Stimulated activated CD8-positive, alpha-beta memory T cell treated with anti-CD3 and anti-CD28 coated beads, Interleukin-4, amount 100 ng/mL, for 48 hours (primary cell): ENCODE results near the gene ARMH4.

Experiments used
- DNase-seq: peaks from one replicate; pipeline ENCODE4 v3.0.0-alpha.2; 2020

The ARMH4 gene

GRCh38 chr14:58014778-58015177, 137.2 kb downstream of the ARMH4 start:
- no peak for DNase-seq

- no peak for DNase-seq
These were observed 149.4 kb downstream of the ARMH4 start for GRCh38 chr14:58002618-58003017.

GRCh38 chr14:57999979-58000378, 152.0 kb downstream of the ARMH4 start:
- DNase-seq: no peak

- no peak for DNase-seq
These were observed 152.5 kb downstream of the ARMH4 start for GRCh38 chr14:57999471-57999870.

GRCh38 chr14:57998766-57999165, 153.2 kb downstream of the ARMH4 start:
- DNase-seq: no peak

- no peak for DNase-seq
These were observed 160.7 kb downstream of the ARMH4 start for GRCh38 chr14:57991353-57991752.

- no peak for DNase-seq
These were observed 163.6 kb downstream of the ARMH4 start for GRCh38 chr14:57988445-57988844.

GRCh38 chr14:57987596-57988300, 164.3 kb downstream of the ARMH4 start:
- no peak for DNase-seq

- DNase-seq: no peak
These were observed 165.0 kb downstream of the ARMH4 start for GRCh38 chr14:57987051-57987450.

GRCh38 chr14:57982804-57983634, 169.0 kb downstream of the ARMH4 start:
- DNase-seq: no peak

GRCh38 chr14:57981817-57982560, 170.0 kb downstream of the ARMH4 start:
- DNase-seq: no peak

GRCh38 chr14:57979376-57980048, 172.5 kb downstream of the ARMH4 start:
- no peak for DNase-seq

- DNase-seq: no peak
These were observed 175.3 kb downstream of the ARMH4 start for GRCh38 chr14:57976701-57977100.

GRCh38 chr14:57974896-57975295, 177.1 kb downstream of the ARMH4 start:
- no peak for DNase-seq

GRCh38 chr14:57970594-57970993, 181.4 kb downstream of the ARMH4 start:
- DNase-seq: no peak

- no peak for DNase-seq
These were observed 181.8 kb downstream of the ARMH4 start for GRCh38 chr14:57970175-57970574.

- DNase-seq: no peak
These were observed 188.9 kb downstream of the ARMH4 start for GRCh38 chr14:57963071-57963470.

GRCh38 chr14:57962325-57963035, 189.5 kb downstream of the ARMH4 start:
- DNase-seq: no peak

GRCh38 chr14:57961786-57962060, 190.3 kb downstream of the ARMH4 start:
- DNase-seq: no peak

GRCh38 chr14:57960946-57961785, 190.8 kb downstream of the ARMH4 start:
- no peak for DNase-seq

- no peak for DNase-seq
These were observed 194.6 kb downstream of the ARMH4 start for GRCh38 chr14:57957441-57957840.
